Activated CD8-positive, alpha-beta memory T cell treated with anti-CD3 and anti-CD28 coated beads for 24 hours (primary cell): ENCODE measurements around the gene KRTAP10-5.

Experiments
- DNase-seq: peaks from one replicate; pipeline ENCODE4 v3.0.0-alpha.2; 2020

KRTAP10-5 gene

DNA sequence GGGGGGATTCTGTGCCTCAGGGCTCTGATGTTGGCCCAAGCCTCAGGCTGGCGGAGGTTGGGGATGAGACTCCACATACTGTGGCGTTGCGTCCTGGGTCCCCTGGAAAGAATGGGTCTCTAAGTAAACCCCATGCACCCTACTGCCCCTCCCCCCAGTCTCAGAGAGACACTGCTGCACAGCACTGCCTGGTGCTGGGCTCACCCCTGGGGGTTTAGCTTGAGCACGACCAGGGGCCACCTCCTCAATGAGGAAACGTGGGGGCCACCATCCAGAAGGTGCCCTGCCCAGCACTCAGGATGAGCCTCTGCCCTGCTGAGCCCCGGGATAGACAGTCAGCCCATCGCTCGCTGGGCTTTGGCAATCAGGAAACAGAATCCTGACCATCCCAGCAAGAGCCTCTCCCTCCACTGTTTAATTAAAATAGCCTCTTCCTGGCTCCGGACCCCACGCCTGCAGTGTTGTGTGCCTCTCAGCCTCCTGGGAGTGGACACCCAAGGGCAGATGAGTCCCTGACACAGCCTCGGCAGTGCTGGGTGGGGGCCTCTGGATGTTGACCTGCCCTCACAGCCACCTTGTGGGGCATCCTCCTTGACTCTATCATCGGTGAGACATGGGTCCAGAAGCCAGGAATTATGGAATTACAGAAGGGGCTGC, 10.4 kb downstream of the KRTAP10-5 start:
- peak; percentile 40 for DNase-seq

DNA sequence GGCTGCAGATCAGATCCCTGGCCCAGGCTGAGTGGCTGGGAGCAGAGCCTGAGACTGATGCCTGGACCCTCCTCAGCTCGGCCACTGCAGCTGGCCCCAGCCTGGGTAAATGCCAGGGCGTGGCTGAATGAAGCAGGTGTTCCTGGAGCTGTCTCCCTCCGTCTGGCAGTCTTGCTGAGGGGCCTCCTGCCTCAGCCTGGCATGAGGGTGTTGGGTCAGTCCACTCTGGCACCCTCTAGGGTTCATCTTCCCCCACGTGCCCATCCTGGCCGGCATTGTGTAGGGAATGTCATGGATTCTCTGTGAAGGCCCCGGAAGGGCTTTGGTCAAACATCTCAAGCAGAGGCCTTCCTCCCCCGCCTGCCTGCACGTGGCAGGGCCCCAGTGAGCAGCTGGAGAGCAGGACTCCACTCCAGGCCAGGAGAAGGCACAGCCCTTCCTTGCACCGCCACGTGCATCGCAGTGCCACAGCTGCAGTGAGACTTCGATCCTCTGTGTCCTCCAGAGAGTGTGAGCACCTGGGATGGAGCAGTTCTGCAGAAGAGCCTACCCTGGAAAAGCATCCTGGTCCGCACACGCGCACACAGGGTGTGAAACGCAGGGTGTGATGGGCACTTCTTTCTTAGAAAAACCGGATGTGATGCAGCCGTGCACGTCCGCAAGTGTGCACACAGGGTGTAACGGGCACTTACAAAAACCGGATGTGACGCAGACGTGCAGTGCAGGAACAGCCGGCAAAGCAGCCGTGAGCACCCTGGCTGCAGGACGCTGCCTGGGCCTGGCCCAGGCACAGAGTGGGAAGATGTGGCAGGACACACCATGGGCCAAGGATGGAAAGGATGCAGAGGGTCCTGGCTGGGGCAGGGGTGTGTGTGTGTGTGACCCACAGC, 11.5 kb downstream of the KRTAP10-5 start:
- DNase-seq, result peak; percentile 33

DNA sequence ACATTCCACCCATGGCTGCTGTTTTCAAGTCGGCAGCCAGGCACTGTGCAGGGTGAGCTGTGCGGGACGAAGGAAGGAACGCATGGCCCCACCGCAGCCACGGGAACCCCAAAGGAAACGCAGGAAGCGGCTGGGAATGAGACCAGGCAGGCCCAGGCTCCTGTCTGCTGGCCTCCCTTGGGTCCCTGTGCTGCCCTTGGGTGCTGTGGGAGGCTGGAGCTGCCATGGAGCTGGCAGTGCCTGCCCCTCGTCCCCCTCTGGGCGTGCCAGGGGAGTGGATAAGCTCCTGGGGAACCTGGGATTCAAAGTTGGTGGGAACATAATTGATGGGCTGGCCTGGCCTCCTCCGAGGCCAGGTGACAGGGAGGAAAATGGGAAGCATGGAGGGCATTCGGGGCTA, 12.1 kb downstream of the KRTAP10-5 start:
- DNase-seq, result no peak

DNA sequence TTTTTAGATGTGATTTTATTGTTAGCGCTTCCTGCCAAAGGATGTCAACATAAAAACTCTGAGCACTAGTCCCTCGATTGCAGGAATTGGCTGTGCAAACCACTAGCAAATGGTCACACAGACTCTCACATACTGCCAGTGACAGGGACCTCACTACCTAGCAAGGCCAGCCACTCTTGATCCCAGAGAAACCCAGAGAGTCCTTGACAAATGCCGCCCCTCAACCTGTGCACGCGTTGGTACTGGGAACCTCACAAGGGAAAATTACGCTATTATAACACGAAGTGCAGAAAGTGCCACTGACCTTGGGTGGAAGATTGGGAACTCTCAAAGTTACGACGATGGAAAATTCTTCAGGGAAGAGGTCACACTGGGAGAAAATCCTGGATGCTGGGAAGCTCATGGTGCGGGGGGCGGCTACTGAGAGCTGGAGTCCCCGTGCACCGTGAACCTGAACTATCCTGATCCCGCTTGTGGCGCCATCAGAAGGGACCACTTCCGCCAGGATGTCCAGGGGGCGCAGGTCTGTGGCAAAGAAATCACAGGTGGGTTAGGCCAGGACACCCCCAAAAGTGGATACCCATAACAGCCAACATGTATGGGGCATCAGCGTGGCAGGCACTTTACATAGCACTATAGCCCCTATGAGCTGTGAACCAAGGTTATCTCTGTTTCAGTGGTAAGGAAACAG, 12.8 kb downstream of the KRTAP10-5 start:
- DNase-seq, result no peak

DNA sequence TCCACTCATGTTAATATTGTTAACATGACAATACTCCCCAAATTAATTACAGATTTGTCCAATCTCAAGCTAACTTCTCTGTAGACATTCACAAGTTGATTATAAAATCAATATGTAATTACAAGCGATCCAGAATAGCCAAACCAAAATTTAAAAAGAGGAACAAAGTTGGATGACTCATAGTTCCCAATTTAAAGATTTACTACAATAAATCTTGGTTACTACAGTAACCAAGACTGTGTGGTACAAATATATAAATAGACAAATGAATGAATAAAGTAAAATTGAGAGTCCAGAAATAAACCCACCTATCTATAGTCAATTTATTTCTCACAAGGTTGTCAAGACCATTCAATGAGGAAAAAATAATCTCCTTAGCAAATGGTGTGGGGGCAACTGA, 14.0 kb downstream of the KRTAP10-5 start:
- no peak for DNase-seq

DNA sequence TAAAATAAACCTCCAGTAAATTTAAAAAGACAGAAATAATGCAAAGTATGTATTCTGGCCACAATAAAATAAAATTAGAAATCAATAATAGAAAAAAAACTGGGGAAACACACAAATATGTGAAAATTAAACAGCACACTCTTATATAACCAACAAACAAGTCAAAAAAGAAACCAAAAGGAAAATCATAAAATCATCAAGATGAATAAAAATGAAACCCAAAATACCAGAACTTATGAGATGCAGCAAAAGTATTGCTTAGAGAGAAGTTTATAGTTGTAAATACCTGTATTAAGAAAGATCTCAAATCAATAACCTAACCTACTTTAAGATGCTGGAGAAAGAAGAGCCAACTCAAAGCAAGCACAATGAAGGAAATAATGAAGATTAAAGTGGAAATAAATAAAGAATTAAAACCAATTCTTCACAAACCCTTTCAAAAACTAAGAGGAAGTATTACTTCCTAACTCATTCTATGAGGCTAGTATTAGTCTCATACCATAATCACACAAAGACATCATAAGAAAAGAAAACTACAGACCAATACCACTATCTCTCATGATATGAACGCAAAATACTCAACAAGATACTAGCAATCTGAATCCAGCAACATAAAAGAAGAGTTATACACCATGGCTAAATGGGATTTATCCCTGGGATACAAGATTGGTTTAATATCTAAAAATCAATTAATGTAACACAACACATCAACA, 15.4 kb downstream of the KRTAP10-5 start:
- no peak for DNase-seq

DNA sequence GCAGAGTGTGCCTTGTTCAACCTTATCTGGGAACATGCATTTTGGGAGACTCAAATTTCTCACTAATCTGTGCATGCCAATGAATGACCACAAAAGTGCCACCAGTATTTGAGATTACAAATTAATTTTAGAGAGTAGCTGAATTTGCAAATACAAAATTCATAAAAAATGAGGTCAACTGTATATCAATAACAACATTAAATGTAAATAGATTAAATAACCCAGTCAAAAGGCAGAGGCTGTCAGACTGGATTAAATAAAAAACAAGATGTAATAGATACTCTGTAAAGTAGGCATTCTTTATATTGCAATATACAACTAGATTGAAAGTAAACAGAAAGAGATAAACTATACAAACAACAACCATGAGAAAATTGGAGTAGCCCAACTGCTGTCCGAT, 16.3 kb downstream of the KRTAP10-5 start:
- DNase-seq, result no peak

DNA sequence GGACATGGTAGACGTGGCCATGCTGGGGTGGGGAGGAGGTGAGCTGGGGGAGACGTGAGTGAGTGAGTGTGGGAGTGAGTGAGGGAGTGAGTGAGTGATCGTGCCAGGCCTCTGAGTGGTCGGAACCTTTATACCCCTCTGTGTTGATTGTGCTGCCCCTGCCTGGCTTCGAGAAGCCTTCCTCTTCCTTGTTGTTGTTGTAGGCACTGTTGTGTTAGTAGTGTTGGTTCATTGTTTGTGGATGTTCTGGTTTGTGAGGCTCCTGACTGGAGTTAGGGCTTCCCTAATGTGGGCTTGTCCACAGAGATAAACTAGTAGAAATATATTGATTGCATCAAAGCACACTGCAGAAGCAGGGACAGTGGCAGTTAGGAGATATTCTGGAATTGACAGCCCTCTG, 21.7 kb downstream of the KRTAP10-5 start, which contains the start of gene KRTAP10-3:
TSS of gene KRTAP10-3 (minus strand) at position 101 of the 400 bp plus-strand sequence. CDS start at position 21, 80 bp downstream.
- DNase-seq, result no peak

DNA sequence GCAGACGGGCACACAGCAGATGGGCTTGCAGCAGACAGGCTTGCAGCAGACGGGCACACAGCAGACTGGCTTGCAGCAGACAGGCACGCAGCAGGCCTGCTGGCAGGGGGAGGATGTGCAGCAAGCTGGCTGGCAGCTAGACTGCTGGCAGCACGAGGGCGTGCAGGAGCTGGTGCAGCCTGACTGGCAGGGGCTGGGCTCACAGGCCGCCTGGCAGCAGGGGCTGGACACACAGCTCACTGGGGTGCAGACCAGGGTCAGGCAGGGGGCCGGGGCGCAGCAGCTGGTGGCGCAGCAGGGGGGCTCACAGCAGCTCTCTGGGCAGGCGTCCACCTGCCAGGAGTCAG, 22.1 kb downstream of the KRTAP10-5 start:
- peak; percentile 49 for DNase-seq

DNA sequence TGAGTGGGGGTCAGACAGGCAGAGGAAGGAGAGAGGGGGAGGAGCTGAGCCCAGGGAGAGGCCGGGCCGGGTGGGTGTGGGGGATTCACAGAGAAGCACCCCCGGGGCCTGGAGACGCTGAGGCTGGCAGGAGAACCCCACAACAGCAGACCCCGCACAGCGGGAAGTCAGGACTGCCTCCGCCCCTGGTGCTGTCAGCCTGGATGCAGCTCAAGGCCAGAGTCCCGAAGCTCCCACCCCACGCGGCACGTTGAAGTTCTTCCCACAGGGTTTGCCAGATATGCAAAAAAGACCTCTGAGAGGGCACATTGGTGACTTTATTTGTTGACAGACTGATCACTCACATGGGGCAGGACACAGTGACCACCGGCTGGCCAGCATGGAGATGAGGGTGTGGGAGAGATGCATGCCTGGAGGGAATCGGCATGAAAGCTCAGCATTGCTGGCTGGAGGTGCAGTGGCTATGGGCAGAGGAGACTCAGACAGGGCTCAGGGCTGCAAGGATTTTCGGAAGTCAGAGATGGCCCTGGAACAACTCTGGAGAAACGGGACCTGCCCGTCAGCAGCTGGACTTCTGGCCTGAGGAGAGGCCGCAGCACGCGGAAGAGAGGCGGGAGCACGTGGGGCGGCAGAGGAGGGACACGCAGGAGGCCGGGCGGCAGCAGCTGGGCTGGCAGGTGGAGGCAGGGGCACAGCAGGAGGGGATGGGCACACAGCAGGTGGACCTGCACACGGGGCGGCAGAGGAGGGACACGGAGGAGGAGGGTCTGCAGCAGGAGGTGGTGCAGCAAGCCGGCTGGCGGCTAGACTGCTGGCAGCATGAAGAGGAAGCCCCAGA, 22.7 kb downstream of the KRTAP10-5 start:
- DNase-seq, result peak; percentile 37

DNA sequence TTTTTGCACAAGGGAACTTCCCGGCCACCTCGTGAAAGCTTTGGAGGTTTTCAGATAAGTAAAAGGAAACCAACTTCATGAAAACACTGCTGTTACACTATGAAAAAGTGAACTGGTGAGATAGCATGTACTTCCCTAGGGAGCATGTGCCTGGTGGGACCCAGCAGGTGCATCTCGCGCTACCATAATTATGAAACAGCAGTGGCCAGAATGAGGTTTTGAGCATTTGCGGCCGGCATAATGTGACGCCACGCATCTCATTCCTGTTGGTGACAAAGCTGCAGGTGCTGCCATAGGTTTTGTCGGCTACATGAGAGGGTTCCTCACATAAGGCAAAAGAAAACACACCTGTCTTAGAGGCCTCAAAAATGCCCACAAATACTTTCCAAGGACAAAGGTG, 23.5 kb downstream of the KRTAP10-5 start:
- DNase-seq, result peak; percentile 38

DNA sequence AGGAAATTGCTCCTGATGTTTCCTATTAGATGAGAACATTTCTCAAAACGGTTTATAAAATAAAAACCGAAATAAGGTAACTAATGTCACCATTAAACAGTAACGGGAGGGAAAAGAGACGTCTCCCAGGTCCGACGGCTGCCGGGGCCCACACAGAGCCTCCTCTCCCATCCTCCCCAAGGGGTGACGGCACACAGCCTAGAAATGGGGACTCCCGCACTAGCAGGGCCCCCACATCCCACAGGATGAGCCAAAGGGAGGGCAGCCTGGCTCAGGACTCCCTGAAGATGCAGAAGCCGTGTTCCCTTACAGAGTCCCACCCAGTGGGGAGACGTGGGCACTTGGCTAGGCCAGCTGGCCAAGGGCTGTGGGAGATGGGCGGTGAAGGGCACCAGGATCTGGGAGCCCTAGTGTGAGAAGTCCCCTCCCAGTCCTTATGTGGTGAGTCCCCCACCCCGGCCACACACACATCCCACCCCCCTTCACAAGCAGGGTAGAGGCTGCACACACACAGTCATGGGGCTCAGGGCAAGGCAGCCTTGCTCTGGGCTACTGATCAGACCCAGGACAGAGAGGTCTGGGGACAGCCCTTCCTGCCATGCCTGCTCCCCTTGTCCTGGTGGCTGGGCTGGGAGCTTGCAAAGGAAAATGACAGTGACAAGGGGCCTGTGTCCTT, 25.1 kb downstream of the KRTAP10-5 start:
- DNase-seq, result peak; percentile 33

DNA sequence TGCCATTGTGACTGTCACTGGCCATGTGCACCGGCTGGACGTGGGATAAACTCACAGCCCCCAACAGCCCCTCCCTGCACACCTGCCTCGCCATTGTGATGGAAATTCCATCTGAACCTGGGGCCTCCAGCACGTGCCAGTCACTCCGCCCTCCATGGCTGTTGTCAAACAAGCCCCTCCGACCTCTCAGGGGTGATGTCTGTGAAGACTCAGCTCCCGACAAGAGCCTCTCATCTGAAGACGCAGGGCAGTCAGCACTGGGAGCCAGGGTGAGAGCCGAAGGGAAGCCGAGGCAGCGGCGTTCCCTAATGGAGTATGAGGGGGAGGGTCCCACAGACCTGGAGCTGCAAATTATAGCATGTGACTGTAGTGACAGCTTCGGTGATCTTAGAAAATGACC, 27.7 kb downstream of the KRTAP10-5 start:
- no peak for DNase-seq

DNA sequence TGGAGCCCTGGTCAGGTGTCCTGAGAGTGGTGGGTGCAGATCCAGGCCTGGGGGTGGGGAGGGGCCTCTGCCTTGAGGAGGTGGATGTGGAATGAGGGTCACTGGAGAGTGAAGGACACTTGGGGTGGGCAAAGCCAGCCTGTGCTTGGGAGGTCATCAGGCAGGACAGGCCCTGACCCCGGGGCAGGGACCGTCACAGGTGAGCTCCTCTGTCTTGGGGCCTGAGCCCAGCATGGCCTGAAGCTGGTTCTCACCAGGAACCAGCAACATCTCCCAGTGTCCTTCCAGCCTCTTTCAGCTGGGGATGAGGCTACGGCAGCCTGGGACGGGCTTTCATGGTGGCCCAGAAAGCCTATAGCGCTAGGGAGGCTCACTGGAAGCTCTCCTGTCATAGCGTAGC, 28.3 kb downstream of the KRTAP10-5 start:
- peak; percentile 41 for DNase-seq

DNA sequence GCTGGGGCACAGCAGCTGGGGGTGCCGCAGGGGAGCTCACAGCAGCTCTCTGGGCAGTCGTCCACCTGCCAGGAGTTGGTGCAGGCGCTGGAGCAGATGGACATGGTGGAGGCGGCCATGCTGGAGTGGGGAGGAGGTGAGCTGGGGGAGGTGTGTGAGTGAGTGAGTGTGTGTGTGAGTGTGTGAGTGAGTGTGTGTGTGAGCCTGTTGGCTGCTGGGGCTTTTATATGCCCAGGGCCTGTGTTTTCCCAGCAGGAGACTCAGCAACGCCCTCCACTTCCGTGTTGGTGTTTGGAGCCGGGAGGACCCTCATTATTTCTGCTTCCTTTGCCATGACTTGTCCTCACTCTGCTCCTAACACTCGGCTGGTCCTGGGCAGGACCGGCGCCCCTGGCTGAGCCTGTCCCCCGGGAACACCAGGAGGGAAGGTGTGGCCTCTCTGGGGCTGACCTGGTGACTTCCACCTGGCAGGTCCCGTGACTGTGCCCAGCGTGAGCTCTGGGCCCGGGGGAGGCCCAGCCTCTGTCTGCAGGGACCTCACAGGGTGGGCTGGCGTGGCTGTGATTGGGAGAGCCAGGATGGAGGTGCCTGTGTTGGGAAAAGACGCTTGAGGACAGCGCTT, 29.0 kb downstream of the KRTAP10-5 start, which contains the start of gene KRTAP10-2:
TSS of gene KRTAP10-2 (minus strand) at position 166 of the 622 bp plus-strand sequence. CDS start at position 119, 47 bp downstream.
- DNase-seq, result peak; percentile 44

DNA sequence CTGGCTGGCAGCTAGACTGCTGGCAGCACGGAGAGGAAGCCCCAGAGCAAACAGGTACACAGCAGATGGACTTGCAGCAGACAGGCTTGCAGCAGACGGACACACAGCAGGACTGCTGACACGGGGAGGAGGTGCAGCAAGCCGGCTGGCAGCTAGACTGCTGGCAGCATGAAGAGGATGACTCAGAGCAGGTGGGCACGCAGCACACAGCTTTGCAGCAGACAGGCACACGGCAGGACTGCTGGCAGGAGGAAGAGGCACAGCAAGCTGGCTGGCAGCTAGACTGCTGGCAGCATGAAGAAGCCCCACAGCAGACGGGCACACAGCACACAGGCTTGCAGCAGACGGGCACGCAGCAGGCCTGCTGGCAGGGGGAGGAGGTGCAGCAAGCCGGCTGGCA, 29.6 kb downstream of the KRTAP10-5 start:
- DNase-seq, result no peak

DNA sequence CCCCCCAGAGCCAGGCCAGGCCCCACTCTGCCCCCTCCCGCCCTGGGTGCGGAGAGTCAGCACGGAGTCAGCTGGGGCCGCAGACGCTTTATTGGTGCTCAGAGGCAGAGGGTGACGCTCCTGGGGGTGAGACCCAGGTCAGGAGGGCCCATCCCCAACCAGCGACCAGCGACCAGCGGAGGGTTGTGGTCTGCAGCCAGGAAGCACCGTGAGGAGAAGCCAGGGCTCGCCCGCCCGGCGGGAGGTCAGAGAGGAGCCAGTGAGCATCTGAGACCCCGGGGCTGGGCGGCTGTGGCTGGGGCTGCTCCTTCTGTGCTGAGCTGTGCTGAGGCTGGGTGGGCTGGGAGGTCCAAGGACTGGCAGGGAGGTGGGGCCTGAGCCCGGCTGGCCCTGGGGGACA, 30.1 kb downstream of the KRTAP10-5 start:
- DNase-seq, result peak; percentile 37

DNA sequence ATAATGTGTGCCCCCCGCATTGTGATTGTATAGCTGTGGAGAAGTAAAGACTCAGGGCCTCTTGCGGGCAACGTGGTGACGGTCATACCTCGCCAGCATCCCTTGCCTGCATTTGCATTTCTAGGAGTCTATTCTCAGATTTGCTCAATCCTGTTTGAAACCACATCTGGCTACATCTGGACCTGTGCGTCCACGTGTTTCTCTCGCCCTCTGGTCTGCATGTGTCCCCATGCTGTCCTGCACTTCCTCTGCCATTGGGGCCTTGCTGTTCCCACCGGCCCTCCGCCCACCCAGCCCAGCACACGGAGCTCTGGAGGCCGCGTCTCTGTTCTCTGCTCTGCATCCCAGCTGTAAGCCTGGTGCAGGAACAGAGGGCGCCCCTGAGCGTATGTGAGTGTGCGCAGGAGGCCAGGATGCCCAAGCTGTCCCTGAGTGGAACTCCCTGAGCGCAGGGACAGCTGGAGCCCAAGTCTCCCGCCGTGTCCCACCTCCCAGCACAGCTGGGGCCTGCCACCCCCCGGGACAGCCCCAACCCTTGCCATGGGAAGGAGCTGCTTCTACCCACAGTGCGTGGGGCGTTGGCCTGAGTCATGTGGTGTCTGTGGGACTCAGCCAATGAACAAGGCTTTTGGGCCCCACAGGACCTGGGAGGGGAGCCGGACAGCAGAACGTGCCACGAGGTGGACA, 30.7 kb downstream of the KRTAP10-5 start:
- peak; percentile 50 for DNase-seq

DNA sequence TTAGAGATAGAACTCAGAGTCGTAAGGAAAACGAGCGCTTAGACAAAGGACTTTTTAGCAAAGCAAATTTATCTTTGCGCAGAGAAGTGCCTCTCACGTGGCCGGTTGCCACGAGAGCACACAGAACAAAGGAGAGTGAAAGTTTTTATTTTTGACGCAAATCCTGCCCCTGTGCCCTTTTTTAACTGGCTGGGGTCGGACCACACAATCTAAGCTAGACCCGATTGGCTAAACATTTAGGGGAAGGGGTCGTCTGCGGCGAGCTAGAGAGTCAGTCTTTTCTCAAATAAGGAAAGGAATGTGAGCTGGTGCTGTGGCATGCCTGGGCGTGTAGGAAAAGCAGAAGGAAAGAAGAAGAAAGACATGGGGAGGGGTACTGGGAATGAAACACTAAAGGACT, 31.5 kb downstream of the KRTAP10-5 start:
- DNase-seq, result no peak

DNA sequence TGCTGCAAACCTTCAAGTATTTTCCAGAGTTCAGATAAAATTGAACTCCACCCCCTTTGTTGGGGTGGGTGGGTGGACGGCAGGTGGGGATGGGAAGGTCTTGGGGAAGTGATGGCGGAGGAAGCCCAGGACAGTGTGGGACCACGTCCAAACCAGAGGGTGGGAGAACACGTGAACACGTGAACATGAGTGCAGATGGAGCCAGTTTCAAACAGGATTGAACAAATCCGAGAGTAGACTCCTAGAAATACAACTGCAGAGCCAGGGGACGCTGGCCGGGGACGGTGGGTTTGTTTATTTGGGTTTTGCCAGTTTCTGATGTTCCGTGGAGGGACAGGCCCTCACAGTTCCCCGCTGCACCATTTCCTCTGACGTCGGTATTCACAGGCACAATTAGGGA, 32.0 kb downstream of the KRTAP10-5 start:
- peak; percentile 52 for DNase-seq
